HepG2 (cell line): ENCODE results near the gene TRAPPC12. TPM values are rescaled to one million over a fixed set of nuclear protein-coding genes. Genes with fewer than 3 reads are reported as not detected.

Source experiments
- FOXP1 ChIP-seq, 2 experiments: fragments of 450-650 bp in 1 of 2; IDR thresholded peaks; 2 replicates each; pipeline ENCODE4 v1.6.1; 2017 to 2018; ENCODE audit warnings: antibody characterized with exemption in 1 of 2
- GATAD2A ChIP-seq: IDR thresholded peaks from 2 replicates; pipeline ENCODE4 v1.6.1; 2016
- HHEX ChIP-seq: IDR thresholded peaks from 2 replicates; pipeline ENCODE4 v1.6.1; 2016; ENCODE audit warnings: control low read depth
- NAIF1 ChIP-seq: sonication (generic); formaldehyde crosslinking; IDR thresholded peaks from 2 replicates; pipeline ENCODE4 v1.5.0; 2020; ENCODE audit warnings: mild to moderate bottlenecking, missing genetic modification reagents, borderline replicate concordance
- SETDB1 ChIP-seq: sonication (generic); formaldehyde crosslinking; IDR thresholded peaks from 2 replicates; pipeline ENCODE4 v1.5.1; 2020; ENCODE audit warnings: missing genetic modification reagents, mild to moderate bottlenecking, borderline replicate concordance
- SYNCRIP ChIP-seq: fragments of 200-400 bp; formaldehyde crosslinking; IDR thresholded peaks from 2 replicates; pipeline ENCODE4 v1.6.1; 2018; ENCODE audit warnings: mild to moderate bottlenecking, low read depth, low read length; ENCODE audit not compliant: insufficient read depth
- ZBTB8A ChIP-seq: sonication (generic); formaldehyde crosslinking; IDR thresholded peaks from 2 replicates; pipeline ENCODE4 v1.4.0; 2020; ENCODE audit warnings: mild to moderate bottlenecking, low read depth, missing genetic modification reagents, borderline replicate concordance
- ZEB1 ChIP-seq: IDR thresholded peaks from 2 replicates; pipeline ENCODE4 v1.6.1; 2012; ENCODE audit warnings: mild to moderate bottlenecking, low read depth, inconsistent platforms; ENCODE audit not compliant: insufficient replicate concordance
- ZFP62 ChIP-seq: sonication (generic); formaldehyde crosslinking; IDR thresholded peaks from 2 replicates; pipeline ENCODE4 v1.4.0; 2020; ENCODE audit warnings: missing genetic modification reagents
- ZNF253 ChIP-seq: sonication (generic); formaldehyde crosslinking; IDR thresholded peaks from 2 replicates; pipeline ENCODE4 v1.8.0; 2022; ENCODE audit warnings: mild to moderate bottlenecking, missing genetic modification reagents, borderline replicate concordance
- ZNF326 ChIP-seq: sonication (generic); formaldehyde crosslinking; IDR thresholded peaks from 2 replicates; pipeline ENCODE4 v1.4.0; 2020; ENCODE audit warnings: missing genetic modification reagents, borderline replicate concordance
- ZNF329 ChIP-seq: sonication (generic); formaldehyde crosslinking; IDR thresholded peaks from 2 replicates; pipeline ENCODE4 v1.9.0; 2021; ENCODE audit warnings: low read depth, mild to moderate bottlenecking, missing genetic modification reagents
- ZNF891 ChIP-seq: sonication (generic); formaldehyde crosslinking; IDR thresholded peaks from 2 replicates; pipeline ENCODE4 v1.5.0; 2020; ENCODE audit warnings: mild to moderate bottlenecking, missing genetic modification reagents
- ZSCAN22 ChIP-seq: sonication (generic); formaldehyde crosslinking; IDR thresholded peaks from 2 replicates; pipeline ENCODE4 v1.4.0; 2020; ENCODE audit warnings: mild to moderate bottlenecking, missing genetic modification reagents
- polyA plus RNA-seq, 8 experiments: library from polyadenylated mRNA; depleted of rRNA in 3 of 8; stranded (reverse) in 7 of 8; unstranded in 1 of 8; fragments of >200 nt; fragmentation: Illumina TruSeq in 4 of 8; extraction: Trizol in 4 of 8; gene quantifications; 2 replicates each; pipeline versions ENCODE4 v1.2.1 to v1.2.3, GENCODE V29; 2011 to 2016; ENCODE audit warnings: low read depth in 4 of 8, missing spikeins in 1 of 8, mixed read lengths in 1 of 8; ENCODE audit not compliant: insufficient read depth in 1 of 8
- total RNA-seq, 5 experiments: library from RNA; depleted of rRNA; stranded (reverse); fragments of >200 nt; fragmentation: Illumina TruSeq; extraction: Trizol; gene quantifications; 2 replicates each; pipeline ENCODE4 v1.2.3, GENCODE V29; 2016; ENCODE audit warnings: low read depth in 1 of 5
- TF ChIP-seq, protein P1 (sequence below): sonication (generic); formaldehyde crosslinking; IDR thresholded peaks from 2 replicates; pipeline ENCODE4 v1.4.0; 2020; ENCODE audit warnings: mild to moderate bottlenecking, missing genetic modification reagents
- TF ChIP-seq, protein P2 (sequence below): sonication (generic); formaldehyde crosslinking; IDR thresholded peaks from 2 replicates; pipeline ENCODE4 v1.4.0; 2020; ENCODE audit warnings: low read depth, missing genetic modification reagents
- TF ChIP-seq, protein P3 (sequence below): sonication (generic); formaldehyde crosslinking; IDR thresholded peaks from 2 replicates; pipeline ENCODE4 v1.4.0; 2020; ENCODE audit warnings: missing genetic modification reagents
- TF ChIP-seq, protein P4 (sequence below): IDR thresholded peaks from 2 replicates; pipeline ENCODE4 v1.6.1; 2018; ENCODE audit warnings: missing genetic modification reagents
- TF ChIP-seq, protein P5 (sequence below): sonication (generic); formaldehyde crosslinking; IDR thresholded peaks from 2 replicates; pipeline ENCODE4 v1.4.0; 2020; ENCODE audit warnings: mild to moderate bottlenecking, low read depth, missing genetic modification reagents

TRAPPC12 gene
- total and polyA plus RNA-seq, 2 of the 13 experiments (the other 11 are each of a cell fraction or from before 2014, with no cell fraction given): 46.4 to 97.7 TPM

DNA sequence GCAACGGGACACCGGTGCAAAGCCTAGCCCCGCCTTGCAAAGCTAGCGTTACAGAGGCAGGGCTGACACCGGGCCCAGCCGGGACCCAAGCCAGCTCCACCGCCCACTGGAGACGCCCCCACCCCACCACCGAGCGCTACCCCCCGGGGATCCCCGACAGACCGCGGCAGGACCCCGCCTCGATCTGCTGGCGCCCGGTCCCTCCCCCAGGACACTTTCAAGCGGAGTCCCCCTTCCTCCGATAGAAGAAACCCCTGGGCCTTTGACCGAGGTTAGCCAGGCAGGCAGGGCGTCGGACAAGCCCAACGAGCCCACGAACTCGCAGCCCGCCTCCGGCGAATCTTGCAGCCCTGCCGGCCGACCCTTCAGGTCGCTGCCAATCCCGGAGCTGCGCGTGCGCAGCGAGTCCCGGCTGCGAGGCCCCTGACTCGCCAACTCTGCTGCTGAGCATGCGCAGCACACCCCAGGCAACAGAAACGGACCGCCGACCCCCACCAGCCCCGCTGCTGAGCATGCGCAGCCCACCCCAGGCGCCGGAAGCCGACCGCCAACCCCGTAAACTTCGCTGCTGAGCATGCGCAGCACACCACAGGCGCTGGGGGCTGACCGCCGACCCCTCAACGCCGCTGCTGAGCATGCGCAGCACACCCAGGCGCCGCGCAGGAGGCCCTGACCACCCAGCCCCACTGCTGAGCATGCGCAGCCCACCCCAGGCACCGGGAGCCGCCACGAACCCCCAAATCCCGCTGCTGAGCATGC, 139.2 kb downstream of the TRAPPC12 start (continued):
- TF ChIP-seq ZNF326 (CRISPR knock-in tag) (no peak; the same call in 1 of the 2 replicates), GATAD2A (CRISPR knock-in tag) (no peak), FOXP1 (IDR thresholded peaks at IDR 0.05) (no peak), FOXP1 (CRISPR knock-in tag; IDR thresholded peaks at IDR 0.05) (no peak), HHEX (CRISPR knock-in tag) (no peak), NAIF1 (CRISPR knock-in tag) (no peak), ZFP62 (CRISPR knock-in tag) (0 out of 2 replicates have a peak, but pooled peaks have one; percentile 18), ZNF891 (CRISPR knock-in tag) (0 out of 2 replicates have a peak, but pooled peaks have one; percentile 25), ZBTB8A (CRISPR knock-in tag) (no peak), ZNF253 (CRISPR knock-in tag) (no peak), ZEB1 (no peak), SETDB1 (no peak), SYNCRIP (no peak), ZSCAN22 (CRISPR knock-in tag) (no peak), ZNF329 (CRISPR knock-in tag) (no peak; the same call in 1 of the 2 replicates)
- TF ChIP-seq, protein P1, sequence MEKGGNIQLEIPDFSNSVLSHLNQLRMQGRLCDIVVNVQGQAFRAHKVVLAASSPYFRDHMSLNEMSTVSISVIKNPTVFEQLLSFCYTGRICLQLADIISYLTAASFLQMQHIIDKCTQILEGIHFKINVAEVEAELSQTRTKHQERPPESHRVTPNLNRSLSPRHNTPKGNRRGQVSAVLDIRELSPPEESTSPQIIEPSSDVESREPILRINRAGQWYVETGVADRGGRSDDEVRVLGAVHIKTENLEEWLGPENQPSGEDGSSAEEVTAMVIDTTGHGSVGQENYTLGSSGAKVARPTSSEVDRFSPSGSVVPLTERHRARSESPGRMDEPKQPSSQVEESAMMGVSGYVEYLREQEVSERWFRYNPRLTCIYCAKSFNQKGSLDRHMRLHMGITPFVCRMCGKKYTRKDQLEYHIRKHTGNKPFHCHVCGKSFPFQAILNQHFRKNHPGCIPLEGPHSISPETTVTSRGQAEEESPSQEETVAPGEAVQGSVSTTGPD: no peak
- TF ChIP-seq, protein P2, sequence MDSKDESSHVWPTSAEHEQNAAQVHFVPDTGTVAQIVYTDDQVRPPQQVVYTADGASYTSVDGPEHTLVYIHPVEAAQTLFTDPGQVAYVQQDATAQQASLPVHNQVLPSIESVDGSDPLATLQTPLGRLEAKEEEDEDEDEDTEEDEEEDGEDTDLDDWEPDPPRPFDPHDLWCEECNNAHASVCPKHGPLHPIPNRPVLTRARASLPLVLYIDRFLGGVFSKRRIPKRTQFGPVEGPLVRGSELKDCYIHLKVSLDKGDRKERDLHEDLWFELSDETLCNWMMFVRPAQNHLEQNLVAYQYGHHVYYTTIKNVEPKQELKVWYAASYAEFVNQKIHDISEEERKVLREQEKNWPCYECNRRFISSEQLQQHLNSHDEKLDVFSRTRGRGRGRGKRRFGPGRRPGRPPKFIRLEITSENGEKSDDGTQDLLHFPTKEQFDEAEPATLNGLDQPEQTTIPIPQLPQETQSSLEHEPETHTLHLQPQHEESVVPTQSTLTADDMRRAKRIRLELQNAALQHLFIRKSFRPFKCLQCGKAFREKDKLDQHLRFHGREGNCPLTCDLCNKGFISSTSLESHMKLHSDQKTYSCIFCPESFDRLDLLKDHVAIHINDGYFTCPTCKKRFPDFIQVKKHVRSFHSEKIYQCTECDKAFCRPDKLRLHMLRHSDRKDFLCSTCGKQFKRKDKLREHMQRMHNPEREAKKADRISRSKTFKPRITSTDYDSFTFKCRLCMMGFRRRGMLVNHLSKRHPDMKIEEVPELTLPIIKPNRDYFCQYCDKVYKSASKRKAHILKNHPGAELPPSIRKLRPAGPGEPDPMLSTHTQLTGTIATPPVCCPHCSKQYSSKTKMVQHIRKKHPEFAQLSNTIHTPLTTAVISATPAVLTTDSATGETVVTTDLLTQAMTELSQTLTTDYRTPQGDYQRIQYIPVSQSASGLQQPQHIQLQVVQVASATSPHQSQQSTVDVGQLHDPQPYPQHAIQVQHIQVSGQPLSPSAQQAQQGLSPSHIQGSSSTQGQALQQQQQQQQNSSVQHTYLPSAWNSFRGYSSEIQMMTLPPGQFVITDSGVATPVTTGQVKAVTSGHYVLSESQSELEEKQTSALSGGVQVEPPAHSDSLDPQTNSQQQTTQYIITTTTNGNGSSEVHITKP (CRISPR knock-in tag): no peak; the same call in 1 of the 2 replicates
- TF ChIP-seq, protein P3, sequence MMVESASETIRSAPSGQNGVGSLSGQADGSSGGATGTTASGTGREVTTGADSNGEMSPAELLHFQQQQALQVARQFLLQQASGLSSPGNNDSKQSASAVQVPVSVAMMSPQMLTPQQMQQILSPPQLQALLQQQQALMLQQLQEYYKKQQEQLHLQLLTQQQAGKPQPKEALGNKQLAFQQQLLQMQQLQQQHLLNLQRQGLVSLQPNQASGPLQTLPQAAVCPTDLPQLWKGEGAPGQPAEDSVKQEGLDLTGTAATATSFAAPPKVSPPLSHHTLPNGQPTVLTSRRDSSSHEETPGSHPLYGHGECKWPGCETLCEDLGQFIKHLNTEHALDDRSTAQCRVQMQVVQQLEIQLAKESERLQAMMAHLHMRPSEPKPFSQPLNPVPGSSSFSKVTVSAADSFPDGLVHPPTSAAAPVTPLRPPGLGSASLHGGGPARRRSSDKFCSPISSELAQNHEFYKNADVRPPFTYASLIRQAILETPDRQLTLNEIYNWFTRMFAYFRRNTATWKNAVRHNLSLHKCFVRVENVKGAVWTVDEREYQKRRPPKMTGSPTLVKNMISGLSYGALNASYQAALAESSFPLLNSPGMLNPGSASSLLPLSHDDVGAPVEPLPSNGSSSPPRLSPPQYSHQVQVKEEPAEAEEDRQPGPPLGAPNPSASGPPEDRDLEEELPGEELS (CRISPR knock-in tag): 0 out of 2 replicates have a peak, but pooled peaks have one; percentile 32
- TF ChIP-seq, protein P4, sequence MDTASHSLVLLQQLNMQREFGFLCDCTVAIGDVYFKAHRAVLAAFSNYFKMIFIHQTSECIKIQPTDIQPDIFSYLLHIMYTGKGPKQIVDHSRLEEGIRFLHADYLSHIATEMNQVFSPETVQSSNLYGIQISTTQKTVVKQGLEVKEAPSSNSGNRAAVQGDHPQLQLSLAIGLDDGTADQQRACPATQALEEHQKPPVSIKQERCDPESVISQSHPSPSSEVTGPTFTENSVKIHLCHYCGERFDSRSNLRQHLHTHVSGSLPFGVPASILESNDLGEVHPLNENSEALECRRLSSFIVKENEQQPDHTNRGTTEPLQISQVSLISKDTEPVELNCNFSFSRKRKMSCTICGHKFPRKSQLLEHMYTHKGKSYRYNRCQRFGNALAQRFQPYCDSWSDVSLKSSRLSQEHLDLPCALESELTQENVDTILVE: no peak
- TF ChIP-seq, protein P5, sequence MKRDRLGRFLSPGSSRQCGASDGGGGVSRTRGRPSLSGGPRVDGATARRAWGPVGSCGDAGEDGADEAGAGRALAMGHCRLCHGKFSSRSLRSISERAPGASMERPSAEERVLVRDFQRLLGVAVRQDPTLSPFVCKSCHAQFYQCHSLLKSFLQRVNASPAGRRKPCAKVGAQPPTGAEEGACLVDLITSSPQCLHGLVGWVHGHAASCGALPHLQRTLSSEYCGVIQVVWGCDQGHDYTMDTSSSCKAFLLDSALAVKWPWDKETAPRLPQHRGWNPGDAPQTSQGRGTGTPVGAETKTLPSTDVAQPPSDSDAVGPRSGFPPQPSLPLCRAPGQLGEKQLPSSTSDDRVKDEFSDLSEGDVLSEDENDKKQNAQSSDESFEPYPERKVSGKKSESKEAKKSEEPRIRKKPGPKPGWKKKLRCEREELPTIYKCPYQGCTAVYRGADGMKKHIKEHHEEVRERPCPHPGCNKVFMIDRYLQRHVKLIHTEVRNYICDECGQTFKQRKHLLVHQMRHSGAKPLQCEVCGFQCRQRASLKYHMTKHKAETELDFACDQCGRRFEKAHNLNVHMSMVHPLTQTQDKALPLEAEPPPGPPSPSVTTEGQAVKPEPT (CRISPR knock-in tag): no peak
